GM19035 (cell line): Measurements from ENCODE around the gene HHIPL1.
A peak's percentile ranks its signal among the peaks of the same experiment; 100 is the strongest.

Experiments used
- ATAC-seq: cut with Tn5 transposase; IDR thresholded peaks from one replicate; pipeline ENCODE4 v1.9.1; 2021; ENCODE audit not compliant: unreplicated experiment

Gene HHIPL1

DNA sequence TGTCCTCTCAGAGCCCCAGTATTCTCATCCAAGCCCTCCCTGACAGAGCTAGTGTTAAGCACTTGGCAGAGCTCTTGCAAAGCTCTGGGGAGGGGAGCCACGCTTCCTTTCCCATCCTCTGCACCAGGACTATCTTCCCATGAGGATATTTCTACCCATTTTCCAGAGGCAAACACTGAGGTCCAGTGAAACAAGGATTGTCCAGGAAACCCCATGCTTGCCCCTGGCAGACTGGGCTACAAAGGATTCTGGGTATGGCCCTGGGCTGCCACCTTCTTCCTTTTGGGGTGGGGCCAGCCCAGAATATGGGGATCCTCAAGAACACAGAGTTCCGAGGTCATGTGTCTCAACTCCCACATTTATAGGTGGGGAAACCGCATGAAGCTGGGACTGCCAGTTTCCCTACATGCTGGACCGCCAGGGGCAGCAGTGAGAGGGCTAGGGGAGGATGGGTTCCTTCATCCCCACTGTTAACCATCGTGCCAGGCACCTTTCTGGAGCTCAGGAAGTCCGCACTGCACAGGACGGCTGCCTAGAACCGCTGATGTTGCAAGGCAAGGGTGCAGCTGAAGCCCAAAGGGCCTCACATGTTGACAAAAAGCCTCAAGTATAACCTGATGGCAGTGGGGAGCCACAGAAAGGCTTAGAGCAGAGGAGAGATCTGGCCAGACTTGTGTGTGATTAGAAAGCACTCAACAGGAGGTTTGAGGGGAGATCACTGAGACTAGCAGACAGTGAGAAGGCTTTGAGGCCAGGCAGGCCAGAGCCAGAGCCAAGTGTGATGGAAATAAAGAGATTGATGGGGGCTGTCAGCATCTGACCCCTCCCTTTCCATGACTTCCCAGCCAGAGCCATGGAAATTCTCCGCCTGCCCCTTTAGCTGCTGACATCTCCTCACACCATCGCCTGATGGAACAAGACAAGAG is 35.4 kb upstream of the HHIPL1 start:
- ATAC-seq, result no peak

DNA sequence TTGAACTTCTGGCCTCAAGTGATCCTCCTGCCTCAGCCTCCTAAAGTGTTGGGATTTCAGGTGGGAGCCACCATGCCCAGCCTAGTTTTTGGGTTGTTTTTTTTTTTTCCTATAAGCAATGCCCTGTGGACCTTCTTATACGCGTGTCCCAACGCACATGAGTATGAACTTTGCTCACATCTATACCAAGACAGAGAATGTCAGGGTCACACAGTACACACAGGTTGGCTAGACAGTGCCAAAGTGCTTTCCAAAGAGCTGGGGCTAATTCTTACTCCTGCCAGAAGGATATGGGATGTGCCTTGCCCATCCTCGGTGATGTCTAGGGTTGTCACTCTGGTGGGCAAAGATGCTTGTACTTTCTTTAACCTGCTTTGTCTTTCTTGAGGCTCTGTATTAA is 33.3 kb upstream of the HHIPL1 start:
- no peak for ATAC-seq

DNA sequence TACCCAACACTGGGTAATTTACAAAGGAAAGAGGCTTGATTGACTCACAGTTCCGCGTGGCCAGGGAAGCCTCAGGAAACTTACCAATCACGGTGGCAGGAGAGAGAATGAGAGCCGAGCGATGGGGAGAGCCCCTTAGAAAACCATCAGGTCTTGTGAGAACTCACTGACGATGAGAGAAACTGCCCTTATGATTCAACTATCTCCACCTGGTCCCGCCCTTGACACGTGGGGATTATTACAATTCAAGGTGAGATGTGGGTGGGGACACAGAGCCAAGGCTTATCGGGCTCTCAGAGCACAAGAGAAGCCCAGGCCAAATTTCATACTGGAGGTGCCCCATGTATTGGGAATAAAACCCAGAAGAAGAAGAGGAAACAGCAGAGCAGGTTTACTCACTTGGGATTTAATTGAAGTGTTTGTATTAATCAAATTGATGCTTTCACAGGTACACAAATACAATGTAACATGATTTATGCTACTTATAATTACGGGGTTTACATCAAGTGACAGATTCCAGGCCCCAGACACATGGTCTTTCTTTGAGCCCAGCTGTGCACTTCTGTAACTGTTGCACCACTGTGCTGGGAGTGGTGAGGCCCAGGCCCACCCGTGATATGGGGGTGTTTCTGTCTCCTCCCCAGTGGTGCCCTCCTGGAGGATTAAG is 32.7 kb upstream of the HHIPL1 start:
- ATAC-seq, result no peak

DNA sequence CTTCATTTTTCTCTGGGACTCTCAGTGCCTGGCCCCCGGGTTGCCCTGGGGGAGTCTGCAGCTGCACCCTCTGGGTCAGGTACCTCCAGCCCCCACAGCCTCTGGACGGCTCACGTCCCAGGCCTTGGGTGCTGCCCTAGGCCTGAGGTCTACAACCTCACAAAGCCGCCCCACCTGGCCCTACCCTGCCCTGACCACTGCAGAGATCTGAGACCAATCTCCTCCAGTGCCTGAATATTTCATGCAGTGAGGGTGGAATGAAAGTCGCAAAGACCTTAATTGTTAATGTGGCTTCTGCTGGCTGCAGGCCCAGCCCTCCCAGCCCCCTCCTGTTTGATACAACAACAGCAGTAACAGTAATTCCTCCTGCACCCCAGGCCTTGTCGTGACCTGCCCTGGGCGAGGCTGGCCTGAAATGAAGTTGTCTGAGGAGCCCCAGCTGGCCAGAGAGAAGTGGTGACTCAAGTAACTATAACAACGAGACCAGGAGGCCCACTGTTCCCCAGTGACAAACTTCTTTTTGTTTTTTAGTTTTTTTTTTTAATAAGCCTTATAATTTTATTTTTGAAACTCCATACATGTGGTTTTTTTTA is 32.1 kb upstream of the HHIPL1 start:
- no peak for ATAC-seq

DNA sequence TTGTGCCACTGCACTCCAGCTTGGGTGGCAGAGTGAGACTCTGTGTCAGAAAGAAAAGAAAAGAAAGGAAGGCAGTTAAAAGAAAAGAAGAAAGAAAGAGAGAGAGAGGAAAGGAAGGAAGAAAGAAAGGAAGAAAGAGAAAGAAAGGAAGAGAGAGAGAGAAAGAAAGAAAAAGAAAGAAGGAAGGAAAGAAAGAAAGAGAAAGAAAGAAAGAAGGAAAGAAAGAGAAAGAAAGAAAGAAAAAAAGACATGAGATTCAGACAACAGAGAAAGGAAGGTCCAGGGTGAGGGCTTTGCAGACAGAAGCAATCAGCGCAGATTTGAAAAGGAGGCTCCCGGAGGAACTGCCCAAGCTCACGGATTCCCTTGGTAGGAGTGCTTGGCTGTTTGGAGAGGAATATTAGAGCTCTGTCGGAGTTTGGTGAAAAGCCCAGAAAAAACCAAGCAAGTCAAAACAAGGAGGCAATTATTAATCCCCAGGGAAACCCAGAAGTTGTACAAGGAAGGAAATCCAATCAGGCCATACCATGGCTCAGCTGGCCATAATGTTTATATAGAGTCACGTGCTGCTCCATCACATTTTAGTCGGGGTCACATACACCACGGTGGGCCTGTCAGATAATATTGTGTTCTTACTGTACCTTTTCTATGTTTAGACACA is 29.3 kb upstream of the HHIPL1 start:
- ATAC-seq, result no peak

DNA sequence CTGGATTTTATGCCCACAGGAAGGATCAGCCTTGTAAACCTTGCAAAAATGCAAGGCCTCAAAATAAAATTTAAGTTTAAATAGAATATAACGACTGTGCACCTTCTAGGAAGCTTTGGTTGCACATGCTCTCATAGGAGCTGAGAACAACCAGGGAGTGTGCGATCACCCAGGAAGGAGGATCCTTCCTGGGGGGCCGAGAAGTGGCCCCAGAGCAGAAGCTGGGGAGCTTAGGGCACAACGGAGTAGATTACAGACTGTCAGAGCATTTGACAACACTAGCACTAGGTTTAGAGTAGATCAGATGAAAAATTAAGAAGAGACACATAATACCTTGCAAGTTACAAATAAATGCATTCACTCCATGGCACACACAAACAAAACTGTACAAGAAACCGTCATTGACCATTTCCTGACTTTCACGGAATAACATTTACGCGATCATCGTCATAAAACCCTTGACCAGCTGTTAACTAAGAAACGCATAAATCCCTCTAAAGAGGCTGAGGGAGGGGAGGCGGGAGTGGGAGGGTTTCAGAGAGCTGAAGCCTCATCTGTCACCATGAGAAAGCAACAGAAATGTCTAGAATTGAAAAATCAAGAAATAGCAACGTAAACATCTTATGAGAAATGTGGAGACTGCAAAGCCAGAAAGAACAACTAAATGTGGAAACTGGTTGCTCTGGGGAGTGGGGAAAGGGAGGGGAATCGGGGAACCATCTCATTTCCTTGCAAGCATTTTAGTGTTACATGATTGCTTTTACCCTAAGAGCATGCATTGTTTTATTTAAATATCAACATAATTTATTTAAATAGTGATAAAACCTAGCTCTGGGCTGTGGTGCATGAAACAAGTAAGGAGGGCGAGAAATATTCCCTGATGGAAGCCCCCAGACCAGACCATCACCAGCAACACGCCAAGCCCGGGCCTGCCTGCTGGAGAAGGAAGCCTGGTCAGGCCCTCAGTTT is 27.8 kb upstream of the HHIPL1 start:
- no peak for ATAC-seq

DNA sequence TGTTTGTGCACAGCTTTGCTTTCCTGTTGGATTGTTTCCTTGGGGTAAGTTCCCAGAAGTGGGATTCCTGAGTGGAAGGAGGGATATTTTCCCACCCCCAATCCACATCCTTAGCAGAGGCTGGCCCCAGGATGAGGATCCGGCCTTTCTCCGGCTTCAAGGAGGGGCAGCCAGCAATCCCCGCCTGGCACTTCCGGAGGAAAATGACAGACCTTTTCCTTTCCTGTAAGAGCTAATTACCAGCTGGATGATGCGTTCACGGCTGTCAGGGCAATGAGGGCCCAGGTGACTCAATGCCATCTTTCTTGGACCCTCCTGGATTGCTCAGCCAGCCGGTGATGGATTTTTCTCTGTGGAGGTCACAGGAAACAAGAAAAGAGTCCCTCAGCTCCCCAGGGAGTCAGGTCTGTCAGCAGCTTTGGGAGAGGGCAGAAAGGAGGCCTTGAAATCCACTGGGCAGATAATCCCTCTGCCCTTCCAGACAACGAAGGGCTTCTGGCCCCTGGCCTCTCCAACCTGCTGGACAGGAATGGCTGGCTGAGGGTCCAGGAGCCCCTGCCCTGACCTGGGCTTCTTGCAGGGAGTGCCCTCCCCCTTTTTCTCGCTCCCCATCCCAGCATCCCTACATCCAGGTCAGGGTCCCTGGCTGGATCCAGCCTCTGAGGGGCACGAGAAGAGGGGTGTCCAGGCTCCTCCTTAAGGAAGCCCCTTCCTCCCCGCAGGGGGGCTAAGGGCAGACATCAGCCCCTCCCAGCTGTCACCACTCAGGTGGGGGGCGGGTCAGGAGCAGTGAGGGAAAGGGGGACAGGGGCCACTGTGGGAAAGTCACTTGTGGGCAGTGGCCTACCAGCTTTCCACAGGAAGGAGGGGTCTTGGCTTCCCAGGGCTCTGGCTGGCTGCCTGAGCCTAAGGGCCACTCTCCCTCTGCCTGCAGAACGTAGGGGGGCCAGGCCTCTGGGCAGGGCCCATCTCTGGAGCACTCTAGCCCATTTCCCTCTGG is 24.8 kb upstream of the HHIPL1 start:
- ATAC-seq, result no peak

DNA sequence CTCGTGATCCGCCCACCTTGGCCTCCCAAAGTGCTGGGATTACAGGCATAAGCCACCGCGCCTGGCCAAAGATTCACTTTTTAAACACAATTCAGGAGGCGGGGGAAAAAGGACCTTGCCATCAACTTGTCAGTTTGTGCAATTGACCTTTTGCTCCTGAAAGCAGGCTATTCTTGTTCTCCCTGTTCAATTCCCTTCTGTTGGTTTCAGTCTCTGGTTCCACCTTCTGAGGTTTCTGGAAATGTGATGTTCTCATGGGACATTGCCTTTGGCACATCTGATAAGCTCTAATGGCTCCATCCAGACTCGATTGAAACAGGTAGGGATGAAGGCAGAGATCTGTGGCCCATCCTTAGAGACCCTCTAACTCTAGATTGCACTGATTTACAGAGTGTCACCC is 23.0 kb upstream of the HHIPL1 start:
- no peak for ATAC-seq

DNA sequence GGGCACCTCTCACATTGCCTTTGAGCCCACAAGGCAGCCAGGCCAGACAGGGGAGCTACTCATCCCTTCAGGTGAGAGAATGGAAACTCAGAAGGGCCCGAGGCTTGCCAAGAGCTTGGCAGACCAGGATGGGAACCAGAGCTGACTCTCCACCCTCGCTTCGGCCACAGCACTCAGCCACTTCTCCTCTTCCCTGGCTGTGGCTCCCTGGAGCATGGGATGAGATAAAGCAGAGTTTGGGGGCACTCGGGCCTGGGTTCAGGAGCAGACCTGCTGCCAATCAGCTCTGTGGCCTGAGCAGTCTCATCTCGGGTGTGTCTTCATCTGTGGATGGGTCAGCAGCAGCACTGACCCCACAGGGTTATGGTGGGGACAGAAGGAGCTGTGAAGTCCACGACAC is 20.9 kb upstream of the HHIPL1 start:
- no peak for ATAC-seq

DNA sequence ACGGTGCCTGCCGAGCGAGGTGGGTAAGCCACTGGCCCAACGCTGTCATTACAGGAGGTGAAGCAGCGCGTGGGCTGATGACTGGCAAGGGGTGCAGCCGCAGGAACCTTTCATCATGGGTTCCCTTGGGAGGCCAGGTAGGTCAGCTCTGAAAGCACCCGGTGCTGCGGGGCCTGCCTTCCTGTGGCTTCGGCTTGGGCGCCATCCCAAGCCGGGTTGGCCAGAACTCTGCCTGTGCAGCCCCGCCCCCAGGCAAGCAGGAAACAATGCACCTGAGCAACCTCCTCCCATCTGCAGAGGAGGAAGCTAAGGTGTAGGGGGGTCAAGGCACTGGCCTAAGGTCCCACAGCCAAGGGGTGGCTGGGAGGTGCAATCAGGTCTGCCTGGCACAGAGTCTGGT is 20.0 kb upstream of the HHIPL1 start:
- no peak for ATAC-seq

DNA sequence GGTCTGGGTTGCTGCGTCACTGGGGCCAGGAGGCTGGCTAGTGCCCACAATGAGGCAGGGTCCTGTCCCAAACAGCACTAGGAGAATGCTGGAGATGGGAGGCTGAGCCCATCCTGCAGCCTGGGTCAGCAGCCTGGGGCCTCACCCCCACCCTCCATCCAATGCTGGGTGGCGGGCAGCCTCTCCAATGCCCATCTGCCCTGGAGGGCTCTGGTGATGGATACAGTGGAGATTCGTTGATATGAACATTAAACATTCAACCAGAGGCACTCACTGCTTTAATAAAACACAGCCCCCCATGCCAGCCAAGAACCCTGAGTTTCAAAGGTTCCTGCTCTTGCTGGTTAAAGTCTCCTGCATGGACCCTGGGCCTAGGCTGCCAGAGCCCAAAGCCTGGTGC is 19.5 kb upstream of the HHIPL1 start:
- no peak for ATAC-seq

DNA sequence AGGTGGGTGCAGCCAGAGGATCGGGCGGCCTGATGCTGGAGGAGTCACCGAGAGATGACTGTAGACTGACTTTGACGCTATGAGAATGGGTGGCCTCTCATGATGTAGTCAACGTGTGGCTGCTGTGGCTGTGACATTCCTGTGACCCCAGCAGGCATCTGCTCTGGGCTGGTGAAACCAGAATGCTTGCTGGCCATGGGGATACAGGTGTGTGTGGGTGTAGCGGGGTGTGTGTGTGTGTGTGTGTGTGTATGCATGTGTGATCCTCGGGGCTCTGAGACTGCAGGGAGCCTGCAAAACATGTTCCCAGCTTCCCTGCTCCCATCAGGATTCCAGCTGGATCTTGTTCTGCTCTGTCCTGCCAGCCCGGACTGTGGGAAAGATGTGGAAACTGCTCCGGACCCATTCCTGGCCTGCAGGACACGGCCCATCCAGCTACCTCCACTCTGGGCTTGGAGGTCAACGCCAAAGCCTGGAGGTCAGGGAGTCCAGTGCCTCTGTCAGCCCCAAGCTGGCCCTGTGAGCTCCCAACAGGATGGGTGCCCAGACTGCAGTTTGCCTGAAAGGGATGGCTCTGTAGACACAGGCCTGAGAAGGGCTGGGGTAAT is 18.8 kb upstream of the HHIPL1 start:
- ATAC-seq, result no peak

DNA sequence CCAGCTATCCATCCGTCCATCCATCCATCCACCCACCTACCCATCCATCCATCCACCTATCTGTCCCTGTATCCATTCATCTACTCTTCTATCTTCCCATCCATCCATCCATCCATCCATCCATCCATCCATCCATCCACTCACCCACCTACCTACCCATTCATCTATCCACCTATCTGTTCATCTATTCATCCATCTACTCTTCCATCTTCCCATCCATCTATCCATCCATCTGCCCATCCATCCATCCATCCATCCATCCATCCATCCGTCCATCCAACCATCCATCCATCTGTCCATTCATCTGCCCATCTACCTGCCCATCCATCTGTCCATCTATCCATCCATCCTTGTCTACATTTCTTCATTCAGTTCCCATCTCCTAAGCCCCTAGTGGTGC is 17.8 kb upstream of the HHIPL1 start:
- ATAC-seq, result no peak

DNA sequence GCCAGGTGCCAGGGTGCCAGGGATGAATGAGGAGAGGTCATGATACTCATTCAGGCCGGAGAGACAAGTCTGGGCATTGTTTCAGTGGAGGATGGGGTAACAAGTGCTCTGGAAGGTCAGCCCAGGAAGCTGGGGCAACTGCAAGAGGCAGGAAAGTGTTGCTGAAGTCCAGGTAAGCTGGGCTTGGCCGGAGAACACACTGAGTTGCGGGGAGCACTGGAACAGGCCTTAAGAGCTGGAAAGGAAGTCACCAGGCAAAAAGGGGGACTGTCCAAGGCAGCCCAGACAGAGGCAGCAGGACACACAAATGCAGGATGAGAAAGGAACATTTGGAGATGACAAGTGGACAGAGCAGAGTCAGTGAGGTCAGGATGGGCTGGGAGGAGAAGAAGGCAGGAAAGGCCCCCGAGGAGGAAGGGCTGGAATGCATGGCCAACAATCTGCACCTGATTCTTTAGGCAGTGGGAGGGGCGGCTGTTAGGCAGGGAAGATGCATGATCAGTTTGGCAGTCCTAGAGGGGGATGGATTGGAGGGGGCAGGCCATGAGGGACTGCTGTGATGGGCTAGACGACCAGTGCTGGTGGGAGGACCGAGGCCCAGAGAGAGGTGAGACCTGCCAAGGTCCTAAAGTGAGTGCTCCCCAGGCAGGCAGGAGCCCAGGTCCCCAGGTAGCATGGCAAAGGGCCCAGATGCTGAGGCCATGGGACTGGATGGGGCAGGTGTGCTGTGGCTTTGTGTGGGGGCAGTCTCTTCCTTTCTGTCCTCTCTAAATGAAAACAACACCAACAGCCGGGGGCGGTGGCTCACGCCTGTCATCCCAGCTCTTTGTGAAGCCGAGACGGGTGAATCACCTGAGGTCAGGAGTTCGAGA is 17.2 kb upstream of the HHIPL1 start:
- ATAC-seq, result no peak

DNA sequence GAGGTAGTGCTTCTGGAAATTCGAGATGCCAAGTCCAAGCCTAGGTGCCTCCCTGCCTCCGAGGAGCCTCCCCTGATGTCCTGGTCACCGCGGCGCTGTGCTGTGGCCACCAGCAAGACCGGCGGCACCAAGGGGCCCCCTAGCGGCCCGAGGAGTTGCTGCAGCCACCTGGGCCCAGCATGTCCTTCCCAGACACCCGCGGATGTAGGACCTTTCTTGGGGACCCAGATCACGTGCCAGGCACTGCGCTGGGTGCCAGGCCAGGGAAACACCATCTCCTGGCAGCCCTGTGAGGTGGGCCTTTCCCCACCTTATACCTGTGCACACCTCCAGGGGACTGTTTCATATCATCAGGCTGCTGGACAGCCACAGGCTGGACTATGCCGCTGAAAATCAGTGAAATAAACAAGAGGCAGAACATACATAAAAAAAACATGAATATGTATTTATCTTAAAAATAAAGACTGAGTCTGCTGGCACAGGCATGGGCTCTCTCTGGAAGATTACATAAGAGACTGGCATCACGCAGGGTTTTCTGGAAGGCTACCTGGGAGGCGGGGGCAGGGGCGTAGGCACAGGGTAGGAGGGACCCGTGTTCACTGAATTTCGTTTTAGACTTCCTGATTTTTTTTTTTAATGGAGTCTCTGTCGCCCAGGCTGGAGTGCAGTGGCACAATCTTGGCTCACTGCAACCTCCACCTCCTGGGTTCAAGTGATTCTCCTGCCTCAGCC is 15.9 kb upstream of the HHIPL1 start:
- peak; percentile 61 for ATAC-seq

DNA sequence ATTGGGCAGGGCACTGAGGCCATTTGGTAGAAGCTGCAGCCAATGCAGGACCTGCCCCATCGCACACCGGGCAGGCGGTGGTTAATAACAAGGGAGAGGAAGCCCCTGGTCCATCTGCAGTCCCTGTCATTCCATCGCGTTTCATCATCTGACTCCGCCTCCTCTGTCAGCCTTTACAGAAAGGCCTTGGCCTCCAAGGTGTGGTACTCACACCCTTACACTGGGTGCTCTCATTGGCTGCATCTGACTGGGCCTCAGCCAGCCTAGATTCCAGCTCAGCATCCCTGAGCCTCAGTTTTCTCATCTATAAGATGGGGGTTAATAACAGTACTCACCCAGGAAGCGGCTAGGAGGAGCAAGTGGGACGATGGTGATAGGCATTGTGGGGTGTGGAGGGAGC is 14.7 kb upstream of the HHIPL1 start:
- ATAC-seq, result no peak

DNA sequence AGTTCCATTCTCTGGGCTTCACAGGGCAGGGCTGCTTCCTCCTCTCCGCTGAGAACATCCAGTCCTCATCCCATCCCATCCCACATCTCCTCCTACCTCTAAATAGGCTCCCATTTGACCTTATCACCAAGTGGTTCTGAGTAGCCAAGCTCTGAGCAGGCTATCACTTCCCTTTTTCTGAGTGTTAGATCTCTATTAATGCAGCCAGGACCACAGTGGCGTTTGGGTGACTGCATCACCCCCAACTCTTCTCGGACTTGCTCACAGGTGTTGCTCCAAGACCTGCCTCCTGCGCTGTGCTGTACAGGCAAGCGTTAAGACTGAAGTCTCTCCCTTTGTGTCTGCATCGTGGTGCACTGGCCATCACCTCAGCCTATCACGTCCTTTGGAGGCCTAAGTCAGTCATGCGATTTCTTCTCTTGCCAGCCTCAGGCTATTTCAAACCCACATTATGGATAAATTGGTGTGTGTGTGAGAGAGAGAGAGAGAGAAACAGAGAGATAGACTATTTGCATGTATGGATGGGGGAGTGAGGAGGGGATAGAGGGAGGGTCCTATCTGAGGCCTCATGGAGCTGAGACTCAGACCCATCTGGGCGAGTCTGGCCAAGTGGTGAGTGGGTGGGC is 12.4 kb upstream of the HHIPL1 start:
- no peak for ATAC-seq
